Measurements from ENCODE around the gene PNMA6E. TPM values are rescaled to one million over a fixed set of nuclear protein-coding genes. Genes with fewer than 3 reads are reported as not detected.

Gene PNMA6E
- total and polyA plus RNA-seq, 2 of the 13 experiments (the other 11 are each of a cell fraction or from before 2014, with no cell fraction given): not detected

GRCh38 chrX:153387987-153388721, 13.0 kb downstream of the PNMA6E start (continued):
- TF ChIP-seq RERE (CRISPR knock-in tag; IDR thresholded peaks at IDR 0.05; ENCODE audit: low read depth): no peak
- no peak for TF ChIP-seq ZSCAN30 (CRISPR knock-in tag; IDR thresholded peaks at IDR 0.05)
- no peak for TF ChIP-seq NR1H2 (CRISPR knock-in tag; IDR thresholded peaks at IDR 0.05; ENCODE audit: borderline replicate concordance, low read depth)

- H3K9me3 ChIP-seq (ENCODE audit: low read length): no peaks in the 10 kb centered on the region
- H3K4me1 ChIP-seq (ENCODE audit: insufficient read depth, low read length): peaks cover 3% of the 10 kb centered on the region
- H2AFZ ChIP-seq (ENCODE audit: low read length): no peak overlapping the region
- FAIRE-seq (no peak), DNase-seq (ENCODE audit: low spot score) (no peak), ATAC-seq (no peak)
- no peak overlapping the region for H3K4me3 ChIP-seq (replicated peaks in 1 of 3; ENCODE audit: insufficient read depth in 1 of 3, low read depth in 2 of 3, low read length in 3 of 3)
- H3K36me3 ChIP-seq (replicated peaks in 1 of 2; ENCODE audit: control insufficient read depth in 1 of 2, insufficient read depth in 2 of 2, low read length in 2 of 2): no peaks in the 10 kb centered on the region
- H3K27me3 ChIP-seq (ENCODE audit: control insufficient read depth in 1 of 2, insufficient read depth in 2 of 2, low read length in 2 of 2): no peaks in the 10 kb centered on the region
- in situ Hi-C loops (cut with HindIII; ENCODE audit: extremely low pct_ligation_motif_present, low pct_unique_long_range_greater_than_20kb) (no loop called here), intact Hi-C loops (cut with micrococcal nuclease; ENCODE audit: unreplicated experiment) (no loop called here)
- no peak overlapping the region for H3K9ac ChIP-seq (ENCODE audit: insufficient read depth, low read depth, low read length)
- BruUV-seq (replicated peaks): no TSS peak
- 0% methylated on average over 1 of the region's 5 CpGs for WGBS (ENCODE audit: low lambda C conversion rate)
- no peak overlapping the region for H3K4me2 ChIP-seq (ENCODE audit: low read depth, low read length)
- no peak overlapping the region for H3K27ac ChIP-seq (ENCODE audit: extremely low read length, insufficient read depth, low read length)
- ChIA-PET CTCF (ENCODE audit: low intra/inter-chr PET ratio, low total read pairs) (no interaction called here), POLR2A (no interaction called here)
- H3K79me2 ChIP-seq (ENCODE audit: insufficient read depth, low read length): no peaks in the 10 kb centered on the region
- H4K20me1 ChIP-seq (ENCODE audit: insufficient read depth, low read length): no peaks in the 10 kb centered on the region
- TF ChIP-seq ZNF235 (CRISPR knock-in tag; IDR thresholded peaks at IDR 0.05; ENCODE audit: borderline replicate concordance) (no peak), TFDP2 (CRISPR knock-in tag; IDR thresholded peaks at IDR 0.05) (no peak), ZNF513 (CRISPR knock-in tag; conservative IDR thresholded peaks at IDR 0.05) (no peak), ZUFSP (CRISPR knock-in tag; IDR thresholded peaks at IDR 0.05; ENCODE audit: borderline replicate concordance) (no peak), ZNF670 (CRISPR knock-in tag; IDR thresholded peaks at IDR 0.05; ENCODE audit: borderline replicate concordance) (no peak), ZNF558 (CRISPR knock-in tag; IDR thresholded peaks at IDR 0.05; ENCODE audit: borderline replicate concordance) (no peak), ZNF468 (CRISPR knock-in tag; IDR thresholded peaks at IDR 0.05) (no peak), ZNF331 (CRISPR knock-in tag; IDR thresholded peaks at IDR 0.05) (no peak), FOXA3 (CRISPR knock-in tag; IDR thresholded peaks at IDR 0.05) (no peak)
Measured at GRCh38 chrX:153387345-153387744, 13.8 kb downstream of the PNMA6E start.

Data from HepG2 (cell line).